Measurements from ENCODE around the gene PTPRT.

DNA sequence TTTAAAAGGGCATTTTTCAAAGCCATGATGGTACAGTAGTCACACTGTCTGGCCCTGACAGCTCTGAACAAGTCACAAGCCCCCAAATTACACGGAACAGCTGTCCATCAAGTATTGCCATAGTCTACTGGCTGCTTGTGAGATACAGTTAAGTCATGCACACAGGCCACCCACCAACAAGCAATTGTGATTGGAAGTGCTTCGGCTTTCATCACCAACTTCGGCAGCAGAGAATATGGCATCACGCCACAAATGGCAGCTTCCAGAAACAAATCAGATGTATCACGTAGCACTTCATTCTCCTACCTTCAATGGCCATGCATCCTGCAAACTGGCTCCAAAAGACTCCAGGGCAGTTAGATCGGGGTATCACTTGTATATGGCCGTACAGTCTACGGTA, 160.5 kb downstream of the PTPRT start:
- TF ChIP-seq FOXM1 (IDR thresholded peaks at IDR 0.05; ENCODE audit: borderline replicate concordance) (no peak), FOXA1 (IDR thresholded peaks at IDR 0.05) (no peak), SP1 (IDR thresholded peaks at IDR 0.05) (no peak), ZNF384 (IDR thresholded peaks at IDR 0.05) (no peak), SUZ12 (IDR thresholded peaks at IDR 0.05) (no peak), BHLHE40 (IDR thresholded peaks at IDR 0.05; ENCODE audit: borderline replicate concordance) (no peak), HDGF (IDR thresholded peaks at IDR 0.05; ENCODE audit: borderline replicate concordance) (no peak), NFRKB (IDR thresholded peaks at IDR 0.05) (no peak), FOXK2 (IDR thresholded peaks at IDR 0.05) (no peak), ELF4 (IDR thresholded peaks at IDR 0.05) (no peak), LEF1 (IDR thresholded peaks at IDR 0.05; ENCODE audit: borderline replicate concordance) (no peak), TARDBP (IDR thresholded peaks at IDR 0.05) (no peak)
- TF ChIP-seq, protein P1, sequence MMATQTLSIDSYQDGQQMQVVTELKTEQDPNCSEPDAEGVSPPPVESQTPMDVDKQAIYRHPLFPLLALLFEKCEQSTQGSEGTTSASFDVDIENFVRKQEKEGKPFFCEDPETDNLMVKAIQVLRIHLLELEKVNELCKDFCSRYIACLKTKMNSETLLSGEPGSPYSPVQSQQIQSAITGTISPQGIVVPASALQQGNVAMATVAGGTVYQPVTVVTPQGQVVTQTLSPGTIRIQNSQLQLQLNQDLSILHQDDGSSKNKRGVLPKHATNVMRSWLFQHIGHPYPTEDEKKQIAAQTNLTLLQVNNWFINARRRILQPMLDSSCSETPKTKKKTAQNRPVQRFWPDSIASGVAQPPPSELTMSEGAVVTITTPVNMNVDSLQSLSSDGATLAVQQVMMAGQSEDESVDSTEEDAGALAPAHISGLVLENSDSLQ (IDR thresholded peaks at IDR 0.05): no peak
